ENCODE data around the gene NBEA.

DNA sequence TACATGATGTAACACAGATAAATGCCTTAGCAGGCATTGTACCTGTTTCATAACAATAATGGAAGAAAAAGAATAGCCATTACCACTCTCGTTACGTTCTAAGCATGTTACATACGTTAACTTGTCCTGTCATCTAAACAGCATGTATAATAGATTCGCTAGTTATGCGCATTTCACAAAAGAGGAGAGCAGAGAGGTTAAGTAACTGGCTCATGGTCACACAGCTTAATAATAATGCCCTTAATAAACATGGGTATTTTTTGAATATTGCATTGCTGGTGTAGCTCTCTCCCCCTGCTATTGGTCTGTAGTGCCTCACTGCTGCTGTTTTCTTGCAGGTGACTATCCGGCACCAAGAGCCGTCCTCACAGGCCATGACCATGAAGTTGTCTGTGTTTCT, 722.7 kb downstream of the NBEA start:
- TF ChIP-seq POLR2AphosphoS5 (IDR thresholded peaks at IDR 0.05; ENCODE audit: low read depth): no peak
- no peak for TF ChIP-seq SPI1 (IDR thresholded peaks at IDR 0.05; ENCODE audit: borderline replicate concordance, low read depth)
- TF ChIP-seq CTCF (IDR thresholded peaks at IDR 0.05; ENCODE audit: insufficient read depth, low read length): no peak
